C4-2B (cell line): ENCODE results near the gene AANAT.

Experiments used
- CTCF ChIP-seq: fragments of 450-650 bp; conservative IDR thresholded peaks from 2 replicates; pipeline ENCODE4 v1.5.1; 2017; ENCODE audit warnings: mild to moderate bottlenecking
- ZFX ChIP-seq: fragments of 450-650 bp; IDR thresholded peaks from 2 replicates; pipeline ENCODE4 v1.6.1; 2017

- TF ChIP-seq CTCF (peak; percentile 95), ZFX (no peak)
Measured at GRCh38 chr17:76506408-76507345, 39.3 kb downstream of the AANAT start.
